Glutamatergic neuron (in vitro differentiated cells): ENCODE measurements around the gene HNRNPC. TPM values are rescaled to one million over a fixed set of nuclear protein-coding genes. Genes with fewer than 3 reads are reported as not detected.

ENCODE experiments used
- DNase-seq: peaks from one replicate; pipeline ENCODE4 v3.0.0; 2022
- H3K27ac Mint-ChIP-seq: one replicate; pipeline ENCODE4 v1.8.0; 2020; ENCODE audit warnings: mild to moderate bottlenecking, mixed read lengths, inconsistent platforms; ENCODE audit not compliant: unreplicated experiment
- H3K27me3 Mint-ChIP-seq: one replicate; pipeline ENCODE4 v1.8.0; 2020; ENCODE audit warnings: mild to moderate bottlenecking, moderate library complexity, mixed read lengths, inconsistent platforms; ENCODE audit not compliant: unreplicated experiment
- H3K36me3 Mint-ChIP-seq: one replicate; pipeline ENCODE4 v1.8.0; 2020; ENCODE audit warnings: mild to moderate bottlenecking, mixed read lengths, inconsistent platforms; ENCODE audit not compliant: unreplicated experiment
- H3K4me1 Mint-ChIP-seq: one replicate; pipeline ENCODE4 v1.8.0; 2020; ENCODE audit warnings: mild to moderate bottlenecking, low read depth, mixed read lengths, inconsistent platforms; ENCODE audit not compliant: unreplicated experiment
- H3K4me3 Mint-ChIP-seq: one replicate; pipeline ENCODE4 v1.8.0; 2020; ENCODE audit warnings: mild to moderate bottlenecking, mixed read lengths, inconsistent platforms; ENCODE audit not compliant: unreplicated experiment
- H3K9me3 Mint-ChIP-seq: one replicate; pipeline ENCODE4 v1.8.0; 2020; ENCODE audit warnings: mild to moderate bottlenecking, moderate library complexity, mixed read lengths, inconsistent platforms; ENCODE audit not compliant: unreplicated experiment
- CTCF ChIP-seq: fragments of 200-600 bp; sonication (generic); IDR thresholded peaks from one replicate; pipeline ENCODE4 v1.5.0; 2021; ENCODE audit not compliant: partially characterized antibody, unreplicated experiment
- total RNA-seq: library from RNA; stranded (reverse); fragmentation: NEBNext Ultra II Directional; extraction: Animal tissue kit (Norgen Biotek cat#: 25700); gene quantifications from one replicate; pipeline ENCODE4 v1.2.1, GENCODE V29; 2021; ENCODE audit not compliant: unreplicated experiment

Gene HNRNPC
- total RNA-seq, 1 donor from 2014 or later, result 514 TPM

DNA sequence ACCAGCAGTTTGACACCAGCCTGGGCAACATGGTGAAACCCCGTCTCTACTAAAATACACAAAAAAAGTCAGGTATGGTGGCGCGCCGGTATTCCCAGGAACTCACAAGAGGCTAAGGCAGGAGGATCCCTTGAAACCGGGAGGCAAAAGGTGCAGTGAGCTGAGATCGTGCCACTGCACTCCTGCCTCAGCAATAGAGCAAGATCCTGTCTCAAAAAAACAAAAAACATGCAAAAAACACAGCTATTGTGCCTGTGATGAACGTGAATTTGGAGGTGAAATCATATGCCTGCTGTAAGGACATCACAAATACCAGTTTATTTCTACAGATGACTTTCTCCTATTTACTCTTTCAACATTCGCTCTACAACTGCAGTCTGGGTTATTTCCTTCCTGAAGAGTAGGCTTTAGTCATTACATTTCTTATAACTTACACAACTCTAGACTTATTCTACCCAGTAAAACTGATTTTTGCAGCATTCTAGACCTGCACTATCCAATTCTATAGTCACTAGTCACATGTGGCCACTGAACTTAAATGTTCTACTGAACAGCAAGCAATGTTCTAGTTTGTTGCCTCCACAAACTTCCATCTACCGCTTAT, 48.3 kb downstream of the HNRNPC start:
- no peak for TF ChIP-seq CTCF
- H3K27me3 Mint-ChIP-seq, result peaks cover 8% of the 10 kb centered on the region
- H3K9me3 Mint-ChIP-seq, result peaks cover 5% of the 10 kb centered on the region
- no peak overlapping the region for H3K4me3 Mint-ChIP-seq
- peaks cover 25% of the 10 kb centered on the region for H3K4me1 Mint-ChIP-seq
- no peaks in the 10 kb centered on the region for H3K36me3 Mint-ChIP-seq
- no peak for DNase-seq
- H3K27ac Mint-ChIP-seq, result peak overlapping the region; percentile 29

DNA sequence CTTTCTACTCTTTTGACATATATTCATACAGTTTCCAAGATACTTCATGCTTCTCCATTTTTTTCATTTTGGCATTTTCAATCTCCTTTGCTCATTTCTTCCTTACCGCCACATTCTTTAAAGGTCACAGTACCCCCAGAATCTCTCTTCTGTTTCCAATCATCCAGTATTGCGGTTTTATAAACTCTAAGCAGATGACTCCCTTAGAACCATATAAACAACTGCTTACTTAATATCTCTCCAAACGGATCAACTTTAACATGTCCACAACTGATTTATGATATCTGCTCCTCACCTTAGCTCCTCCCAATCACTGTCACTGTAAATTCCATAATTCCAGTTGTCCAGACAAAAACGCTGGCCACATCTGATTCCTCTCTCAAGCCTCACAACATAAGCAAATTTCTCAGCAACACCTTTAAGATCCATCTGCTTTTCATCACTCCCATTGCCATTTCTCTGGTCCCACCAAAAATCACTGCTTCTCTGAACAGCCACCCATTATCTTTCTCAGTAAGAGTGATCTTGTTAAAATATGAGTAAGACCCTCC, 49.6 kb downstream of the HNRNPC start:
- no peak for TF ChIP-seq CTCF
- peaks cover 10% of the 10 kb centered on the region for H3K27me3 Mint-ChIP-seq
- H3K4me1 Mint-ChIP-seq, result peaks cover 27% of the 10 kb centered on the region
- no peak for DNase-seq
- H3K27ac Mint-ChIP-seq, result peak overlapping the region; percentile 69
- peaks cover 7% of the 10 kb centered on the region for H3K9me3 Mint-ChIP-seq
- no peaks in the 10 kb centered on the region for H3K36me3 Mint-ChIP-seq
- H3K4me3 Mint-ChIP-seq, result peak overlapping the region; percentile 30

GRCh38 chr14:21219120-21219519, 50.1 kb downstream of the HNRNPC start:
- Mint-ChIP-seq H3K27ac (peak overlapping the region; percentile 69), H3K4me3 (no peak overlapping the region), H3K27me3 (peaks cover 10% of the 10 kb centered on the region), H3K4me1 (peaks cover 26% of the 10 kb centered on the region), H3K9me3 (peaks cover 7% of the 10 kb centered on the region), H3K36me3 (no peaks in the 10 kb centered on the region)
- TF ChIP-seq CTCF, result no peak
- no peak for DNase-seq

GRCh38 chr14:21215879-21216251, 53.4 kb downstream of the HNRNPC start:
- DNase-seq, result no peak
- Mint-ChIP-seq H3K9me3 (peaks cover 10% of the 10 kb centered on the region), H3K36me3 (peaks cover 7% of the 10 kb centered on the region), H3K4me1 (peaks cover 25% of the 10 kb centered on the region), H3K27me3 (peaks cover 13% of the 10 kb centered on the region), H3K27ac (no peak overlapping the region), H3K4me3 (no peak overlapping the region)
- TF ChIP-seq CTCF, result no peak

GRCh38 chr14:21215130-21215878, 53.9 kb downstream of the HNRNPC start:
- Mint-ChIP-seq H3K27ac (no peak overlapping the region), H3K36me3 (peaks cover 7% of the 10 kb centered on the region), H3K4me3 (no peak overlapping the region), H3K9me3 (peaks cover 10% of the 10 kb centered on the region), H3K4me1 (peaks cover 24% of the 10 kb centered on the region), H3K27me3 (peaks cover 13% of the 10 kb centered on the region)
- no peak for DNase-seq
- TF ChIP-seq CTCF, result no peak
